ENCODE measurements around the gene ZNF699. TPM values are rescaled to one million over a fixed set of nuclear protein-coding genes. Genes with fewer than 3 reads are reported as not detected.

Gene ZNF699
- polyA plus RNA-seq, 1 donor from 2014 or later: 21.7 TPM

- Histone ChIP-seq H3K4me3 (ENCODE audit: low read length) (no peak overlapping the region), H2AFZ (ENCODE audit: low read depth, low read length) (no peak overlapping the region), H3K9me2 (ENCODE audit: insufficient read depth, low read length) (no peaks in the 10 kb centered on the region), H3K9me3 (ENCODE audit: low read length) (peaks cover 43% of the 10 kb centered on the region), H3K36me3 (ENCODE audit: insufficient read depth, low read length) (peaks cover 17% of the 10 kb centered on the region), H3K27me3 (ENCODE audit: insufficient read depth, low read depth, low read length) (no peaks in the 10 kb centered on the region), H3K27ac (ENCODE audit: low read length) (no peak overlapping the region), H3K79me2 (replicated peaks; ENCODE audit: insufficient read depth, low read length) (peaks cover 85% of the 10 kb centered on the region), H4K20me1 (ENCODE audit: insufficient read depth) (no peaks in the 10 kb centered on the region), H3F3A (ENCODE audit: insufficient read depth, low read length, poor library complexity, severe bottlenecking) (no peaks in the 10 kb centered on the region), H3K4me2 (ENCODE audit: low read length) (no peak overlapping the region), H3K9ac (ENCODE audit: low read length) (no peak overlapping the region)
- TF ChIP-seq RAD21 (conservative IDR thresholded peaks at IDR 0.05) (no peak), EP300 (conservative IDR thresholded peaks at IDR 0.05; ENCODE audit: poor library complexity, severe bottlenecking) (no peak), REST (IDR thresholded peaks at IDR 0.05; ENCODE audit: borderline replicate concordance) (no peak), MXI1 (conservative IDR thresholded peaks at IDR 0.05; ENCODE audit: poor library complexity, severe bottlenecking) (no peak), TAF1 (IDR thresholded peaks at IDR 0.05; ENCODE audit: low read depth) (no peak), SMC3 (conservative IDR thresholded peaks at IDR 0.05; ENCODE audit: poor library complexity) (no peak), POLR2AphosphoS5 (IDR thresholded peaks at IDR 0.05) (no peak)
Measured at GRCh38 chr19:9329999-9330398, 20.4 kb upstream of the ZNF699 start.

- H3K79me2 ChIP-seq (replicated peaks; ENCODE audit: insufficient read depth, low read length): peaks cover 48% of the 10 kb centered on the region
- H2AFZ ChIP-seq (ENCODE audit: low read depth, low read length): peak overlapping the region; percentile 51
Measured at GRCh38 chr19:9324584-9324962, 14.9 kb upstream of the ZNF699 start.

More at GRCh38 chr19:9324584-9324962, 14.9 kb upstream of the ZNF699 start:
- no peak for TF ChIP-seq EP300 (conservative IDR thresholded peaks at IDR 0.05; ENCODE audit: poor library complexity, severe bottlenecking)
- no peak for TF ChIP-seq RAD21 (conservative IDR thresholded peaks at IDR 0.05)
- TF ChIP-seq REST (IDR thresholded peaks at IDR 0.05; ENCODE audit: borderline replicate concordance): no peak
- no peak for TF ChIP-seq EZH2 (IDR thresholded peaks at IDR 0.05; ENCODE audit: borderline replicate concordance, insufficient read depth, low read length, poor library complexity, severe bottlenecking)
- no peak for TF ChIP-seq CTCF (IDR thresholded peaks at IDR 0.05; ENCODE audit: poor library complexity, severe bottlenecking)
- TF ChIP-seq TAF1 (IDR thresholded peaks at IDR 0.05; ENCODE audit: low read depth): no peak
- TF ChIP-seq MXI1 (conservative IDR thresholded peaks at IDR 0.05; ENCODE audit: poor library complexity, severe bottlenecking): no peak
- TF ChIP-seq SMC3 (conservative IDR thresholded peaks at IDR 0.05; ENCODE audit: poor library complexity): no peak
- no peak for TF ChIP-seq POLR2AphosphoS5 (IDR thresholded peaks at IDR 0.05)
- Histone ChIP-seq H3K4me2 (ENCODE audit: low read length) (peak overlapping the region; percentile 73), H3K27me3 (ENCODE audit: insufficient read depth, low read depth, low read length) (no peaks in the 10 kb centered on the region), H3K9me3 (ENCODE audit: low read length) (peaks cover 12% of the 10 kb centered on the region), H4K20me1 (ENCODE audit: insufficient read depth) (no peaks in the 10 kb centered on the region), H3F3A (ENCODE audit: insufficient read depth, low read length, poor library complexity, severe bottlenecking) (peaks cover 3% of the 10 kb centered on the region), H3K27ac (ENCODE audit: low read length) (peak overlapping the region; percentile 90), H3K9ac (ENCODE audit: low read length) (peak overlapping the region; percentile 89), H3K36me3 (ENCODE audit: insufficient read depth, low read length) (no peaks in the 10 kb centered on the region), H3K9me2 (ENCODE audit: insufficient read depth, low read length) (no peaks in the 10 kb centered on the region), H3K4me3 (ENCODE audit: low read length) (peak overlapping the region; percentile 86)

Measured in neural cell (in vitro differentiated cells).